GM12878 (cell line): ENCODE data around the gene GEMIN5. TPM values are rescaled to one million over a fixed set of nuclear protein-coding genes. Genes with fewer than 3 reads are reported as not detected.

ENCODE experiments used
- ATAC-seq: fragments of 200-7000 bp; cut with Tn5 transposase; 3 replicates; pipeline ENCODE4 v1.9.1; 2020; ENCODE audit warnings: mild to moderate bottlenecking, moderate library complexity
- BruUV-seq: library from RNA; stranded (reverse); fragments of 400-500 nt; replicated peaks from 2 replicates; lab custom pipeline; 2021; lab: Mats Ljungman, UMichigan
- CTCF ChIA-PET: fragments of 300-600 bp; sonication (Branson Sonifier 250); formaldehyde crosslinking; extraction: SDS; loops from one replicate; lab custom pipeline; 2021; ENCODE audit warnings: inconsistent platforms; lab: Yijun Ruan, JAX
- POLR2A ChIA-PET: fragments of 350-600 bp; formaldehyde crosslinking; extraction: SDS; loops from one replicate; lab custom pipeline; 2021; ENCODE audit warnings: inconsistent platforms; lab: Charles Lee
- RAD21 ChIA-PET: fragments of 300-600 bp; sonication (Branson Sonifier 250); formaldehyde crosslinking; loops from one replicate; lab custom pipeline; 2023; ENCODE audit warnings: antibody characterized with exemption; ENCODE audit not compliant: unreplicated experiment; lab: Charles Lee
- SMC1A ChIA-PET: fragments of 300-600 bp; sonication (Branson Sonifier 250); formaldehyde crosslinking; loops from one replicate; lab custom pipeline; 2023; ENCODE audit not compliant: unreplicated experiment, uncharacterized antibody; lab: Charles Lee
- DNase-seq: peaks from one replicate; pipeline ENCODE4 v3.0.0-alpha.2; 2011; ENCODE audit warnings: low read depth, low spot score
- FAIRE-seq: peaks from 3 replicates; lab custom pipeline; 2011; peaks lifted over from hg19 to GRCh38; lab: Jason Lieb, UNC
- H2AFZ ChIP-seq: 2 replicates; pipeline ENCODE4 v1.6.0; 2011; ENCODE audit warnings: low read depth, low read length, control low read depth; ENCODE audit not compliant: control insufficient read depth
- H3K27ac ChIP-seq: 2 replicates; pipeline ENCODE4 v1.5.1; 2011; ENCODE audit warnings: control low read depth; ENCODE audit not compliant: control insufficient read depth, insufficient read depth
- H3K27me3 ChIP-seq, 2 experiments: replicated peaks in 1 of 2; 2 replicates each; pipeline versions ENCODE4 v1.6.0 to v1.6.1; 2011; ENCODE audit warnings: low read length in 1 of 2; ENCODE audit not compliant: control insufficient read depth in 2 of 2, insufficient read depth in 2 of 2
- H3K36me3 ChIP-seq, 2 experiments: 2 replicates each; pipeline ENCODE4 v1.5.1; 2011; ENCODE audit warnings: low read length in 1 of 2; ENCODE audit not compliant: control insufficient read depth in 2 of 2, insufficient read depth in 2 of 2
- H3K4me1 ChIP-seq: 2 replicates; pipeline ENCODE4 v1.6.1; 2011; ENCODE audit warnings: mild to moderate bottlenecking, low read length, moderate library complexity, mixed read lengths; ENCODE audit not compliant: control insufficient read depth, insufficient read depth
- H3K4me2 ChIP-seq: 2 replicates; pipeline ENCODE4 v1.6.0; 2011; ENCODE audit warnings: control low read depth; ENCODE audit not compliant: control insufficient read depth, insufficient read depth
- H3K4me3 ChIP-seq: fragments of 200-600 bp; sonication (generic); 2 replicates; pipeline ENCODE4 v1.5.1; 2016
- H3K79me2 ChIP-seq: 2 replicates; pipeline ENCODE4 v1.6.0; 2011; ENCODE audit warnings: low read length; ENCODE audit not compliant: control insufficient read depth, insufficient read depth
- H3K9ac ChIP-seq: 2 replicates; pipeline ENCODE4 v1.8.0; 2011; ENCODE audit warnings: low read length, control low read depth, mixed read lengths; ENCODE audit not compliant: control insufficient read depth, insufficient read depth
- H3K9me3 ChIP-seq: replicated peaks from 3 replicates; pipeline ENCODE4 v1.5.1; 2011; ENCODE audit warnings: mild to moderate bottlenecking, low read length; ENCODE audit not compliant: control insufficient read depth, insufficient read depth
- H4K20me1 ChIP-seq: 2 replicates; pipeline ENCODE4 v1.6.0; 2011; ENCODE audit not compliant: control insufficient read depth, insufficient read depth
- BCLAF1 ChIP-seq: fragments of 450-650 bp; IDR thresholded peaks from 2 replicates; pipeline ENCODE4 v1.6.1; 2017; ENCODE audit warnings: antibody characterized with exemption, mild to moderate bottlenecking, moderate library complexity
- MEF2B ChIP-seq: fragments of 450-650 bp; IDR thresholded peaks from 2 replicates; pipeline ENCODE4 v1.6.1; 2018; ENCODE audit warnings: mild to moderate bottlenecking, moderate library complexity; ENCODE audit not compliant: partially characterized antibody, poor library complexity, severe bottlenecking
- MXI1 ChIP-seq: fragments of 150-350 bp; IDR thresholded peaks from 2 replicates; pipeline ENCODE4 v1.6.1; 2011; ENCODE audit warnings: low read depth, mild to moderate bottlenecking, inconsistent platforms, low read length, improper control_type of control experiment
- RAD51 ChIP-seq: fragments of 450-650 bp; IDR thresholded peaks from 2 replicates; pipeline ENCODE4 v1.6.1; 2016; ENCODE audit warnings: moderate library complexity, mild to moderate bottlenecking, inconsistent platforms
- SIX5 ChIP-seq: IDR thresholded peaks from 2 replicates; pipeline ENCODE4 v1.6.1; 2011; ENCODE audit warnings: mild to moderate bottlenecking, low read depth, low read length, moderate library complexity; ENCODE audit not compliant: severe bottlenecking
- SMARCA5 ChIP-seq: fragments of 450-650 bp; IDR thresholded peaks from 2 replicates; pipeline ENCODE4 v1.6.1; 2017; ENCODE audit warnings: mild to moderate bottlenecking
- TAF1 ChIP-seq: IDR thresholded peaks from 2 replicates; pipeline ENCODE4 v1.6.1; 2011; ENCODE audit warnings: mild to moderate bottlenecking, low read depth, low read length, borderline replicate concordance
- TARDBP ChIP-seq: IDR thresholded peaks from 2 replicates; pipeline ENCODE4 v1.6.1; 2016; ENCODE audit warnings: borderline replicate concordance
- YBX1 ChIP-seq: fragments of 450-650 bp; IDR thresholded peaks from 2 replicates; pipeline ENCODE4 v1.6.1; 2016; ENCODE audit warnings: antibody characterized with exemption
- YY1 ChIP-seq: IDR thresholded peaks from 2 replicates; pipeline ENCODE4 v1.6.1; 2011; ENCODE audit warnings: low read depth, mild to moderate bottlenecking, low read length
- ZBTB33 ChIP-seq: fragments of 450-650 bp; IDR thresholded peaks from 2 replicates; pipeline ENCODE4 v1.6.1; 2017; ENCODE audit warnings: mild to moderate bottlenecking
- ZBTB4 ChIP-seq: fragments of 450-650 bp; formaldehyde crosslinking; IDR thresholded peaks from 2 replicates; pipeline ENCODE4 v1.4.0; 2022; ENCODE audit warnings: mild to moderate bottlenecking, moderate library complexity
- ZNF592 ChIP-seq: fragments of 450-650 bp; IDR thresholded peaks from 2 replicates; pipeline ENCODE4 v1.6.1; 2017; ENCODE audit warnings: mild to moderate bottlenecking, moderate library complexity
- WGBS: methylation state at CpG from one replicate; pipeline ENCODE4 v1.1.6; 2016; ENCODE audit warnings: low lambda C conversion rate; ENCODE audit not compliant: insufficient replicate concordance, insufficient coverage; ENCODE audit errors: missing lambda C conversion rate; 5-methylcytosine and 5-hydroxymethylcytosine counted together
- in situ Hi-C: fragments of 300-500 bp; cut with MboI; formaldehyde crosslinking; loops from 9 replicates; pipeline ENCODE4 v1.14.3; 2018; ENCODE audit warnings: mixed read lengths
- intact Hi-C: fragments of 100-400 bp; cut with micrococcal nuclease; formaldehyde crosslinking; loops from one replicate; pipeline ENCODE4 v1.14.2; 2022; ENCODE audit not compliant: unreplicated experiment
- polyA plus RNA-seq, 11 experiments: library from polyadenylated mRNA; depleted of rRNA in 4 of 11; unstranded in 6 of 11; stranded (reverse) in 5 of 11; fragments of >200 nt; fragmentation: Nextera tagmentation in 4 of 11; fragmentation: Illumina TruSeq in 1 of 11; extraction: Ambion mirVana in 4 of 11; extraction: Trizol in 1 of 11; gene quantifications; 1 replicate in 1 of 11; 2 replicates in 10 of 11; pipeline versions ENCODE4 v1.2.1 to v1.2.3, GENCODE V29; 2011 to 2016; ENCODE audit warnings: inconsistent platforms in 2 of 11, missing spikeins in 2 of 11, low read depth in 1 of 11
- total RNA-seq, 4 experiments: library from RNA; depleted of rRNA in 3 of 4; stranded (reverse); fragments of >200 nt in 3 of 4; fragmentation: Illumina TruSeq in 1 of 4; extraction: Trizol in 1 of 4; gene quantifications; 2 replicates each; pipeline versions ENCODE4 v1.2.1 to v1.2.3, GENCODE V29; 2013 to 2021

GEMIN5 gene
- total and polyA plus RNA-seq, 10 of the 15 experiments (the other 5 are each of a cell fraction or from before 2014, with no cell fraction given), result 6.3 to 29.8 (median 23.3) TPM

GRCh38 chr5:154844809-154845208, 93.2 kb downstream of the GEMIN5 start:
- ChIA-PET SMC1A (no interaction called here), POLR2A (interaction anchor here (0.8 kb wide), 1 partner anchor 12 kb away, joined by 5 read pairs; no protein-coding TSS in a partner anchor), CTCF (interaction anchor here (1.4 kb wide), 1 partner anchor 63 kb away, joined by 5 read pairs; no protein-coding TSS in a partner anchor), RAD21 (no interaction called here)
- H3K4me2 ChIP-seq, result no peak overlapping the region
- DNase-seq, result no peak
- 91% methylated on average over 5 of the region's 5 CpGs for WGBS
- no peak overlapping the region for H2AFZ ChIP-seq
- H3K79me2 ChIP-seq, result no peaks in the 10 kb centered on the region
- H4K20me1 ChIP-seq, result no peaks in the 10 kb centered on the region
- H3K4me1 ChIP-seq, result no peaks in the 10 kb centered on the region
- no peak for ATAC-seq
- no peak overlapping the region for H3K27ac ChIP-seq
- intact Hi-C loops (no loop called here), in situ Hi-C loops (no loop called here)
- H3K9me3 ChIP-seq, result no peaks in the 10 kb centered on the region
- BruUV-seq, result no TSS peak
- no peak for FAIRE-seq
- H3K4me3 ChIP-seq, result no peak overlapping the region
- H3K9ac ChIP-seq, result no peak overlapping the region
- H3K36me3 ChIP-seq, result no peaks in the 10 kb centered on the region
- H3K27me3 ChIP-seq, result no peaks in the 10 kb centered on the region
- TF ChIP-seq MXI1, result no peak
- no peak for TF ChIP-seq BCLAF1
- TF ChIP-seq SIX5, result no peak
- no peak for TF ChIP-seq RAD51
- no peak for TF ChIP-seq MEF2B
- no peak for TF ChIP-seq ZBTB33
- no peak for TF ChIP-seq YY1
- TF ChIP-seq TARDBP, result no peak
- TF ChIP-seq SMARCA5, result no peak
- TF ChIP-seq ZNF592, result no peak
- TF ChIP-seq TAF1, result no peak
- no peak for TF ChIP-seq ZBTB4 (CRISPR knock-in tag)
- no peak for TF ChIP-seq YBX1
